HCT116 (cell line): ENCODE data around the gene HPCAL4. TPM values are rescaled to one million over a fixed set of nuclear protein-coding genes. Genes with fewer than 3 reads are reported as not detected.

Experiments used
- ATAC-seq: fragments of 200-7000 bp; cut with Tn5 transposase; 2 replicates; pipeline ENCODE4 v1.9.1; 2020; ENCODE audit warnings: mild to moderate bottlenecking, moderate library complexity
- BruUV-seq: library from RNA; stranded (reverse); fragments of 400-500 nt; replicated peaks from 2 replicates; lab custom pipeline; 2021; lab: Mats Ljungman, UMichigan
- CTCF ChIA-PET: fragments of 300-600 bp; sonication (Branson Sonifier 250); formaldehyde crosslinking; loops from one replicate; lab custom pipeline; 2021; ENCODE audit warnings: antibody characterized with exemption; lab: Charles Lee
- POLR2A ChIA-PET: fragments of 300-600, 350-600 bp; sonication (Branson Sonifier 250); formaldehyde crosslinking; loops from one replicate; lab custom pipeline; 2021; ENCODE audit warnings: antibody characterized with exemption; lab: Charles Lee
- RAD21 ChIA-PET, 2 experiments: fragments of 300-600 bp; sonication (Branson Sonifier 250); formaldehyde crosslinking; loops; one replicate each; lab custom pipeline; 2023; ENCODE audit warnings: low total read pairs in 2 of 2; ENCODE audit not compliant: uncharacterized antibody in 2 of 2, unreplicated experiment in 2 of 2, low non-redundant PET in 1 of 2; lab: Charles Lee
- DNase-seq: peaks from one replicate; pipeline ENCODE4 v3.0.0-alpha.2; 2010; ENCODE audit warnings: low read depth, low spot score
- H2AFZ ChIP-seq: fragments of 200-600 bp; shearing (Covaris generic), sonication (generic); 2 replicates; pipeline ENCODE4 v1.6.1; 2017; ENCODE audit warnings: low read depth, mixed run types, mixed read lengths, antibody characterized with exemption, low read length; ENCODE audit not compliant: poor library complexity, severe bottlenecking
- H3K27ac ChIP-seq: 2 replicates; pipeline ENCODE4 v1.5.1; 2012; ENCODE audit warnings: low read depth, low read length
- H3K27me3 ChIP-seq: fragments of 200-600 bp; sonication (generic); 2 replicates; pipeline ENCODE4 v1.6.1; 2016; ENCODE audit warnings: mixed run types, low read length, mixed read lengths; ENCODE audit not compliant: insufficient read depth
- H3K36me3 ChIP-seq, 2 experiments: fragments of 200-500 bp in 1 of 2; fragments of 200-600 bp in 1 of 2; sonication (Bioruptor generic) in 1 of 2; sonication (generic) in 1 of 2; 2 replicates each; pipeline versions ENCODE4 v1.5.1 to v1.6.1; 2014 to 2016; ENCODE audit warnings: low read length in 2 of 2, inconsistent platforms in 1 of 2, mixed read lengths in 1 of 2, mixed run types in 1 of 2; ENCODE audit not compliant: insufficient read depth in 2 of 2, control insufficient read depth in 1 of 2
- H3K4me1 ChIP-seq, 2 experiments: fragments of 200-600 bp in 1 of 2; sonication (generic) in 1 of 2; 2 replicates each; pipeline versions ENCODE4 v1.5.1 to v1.6.1; 2012 to 2017; ENCODE audit warnings: low read length in 2 of 2, inconsistent platforms in 1 of 2, mild to moderate bottlenecking in 1 of 2, mixed read lengths in 1 of 2, mixed run types in 1 of 2, moderate library complexity in 1 of 2; ENCODE audit not compliant: insufficient read depth in 2 of 2, control insufficient read depth in 1 of 2
- H3K4me2 ChIP-seq: fragments of 200-600 bp; sonication (generic); 2 replicates; pipeline ENCODE4 v1.6.1; 2017; ENCODE audit warnings: mixed run types, low read length, mixed read lengths
- H3K4me3 ChIP-seq, 2 experiments: fragments of 200-600 bp in 1 of 2; sonication (generic) in 1 of 2; replicated peaks in 1 of 2; 2 replicates each; pipeline ENCODE4 v1.5.1; 2011 to 2016; ENCODE audit warnings: low read length in 2 of 2, control low read depth in 1 of 2, low read depth in 1 of 2, mild to moderate bottlenecking in 1 of 2, mixed read lengths in 1 of 2, mixed run types in 1 of 2
- H3K79me2 ChIP-seq: fragments of 200-600 bp; sonication (generic); 2 replicates; pipeline ENCODE4 v1.6.1; 2017; ENCODE audit warnings: mild to moderate bottlenecking, mixed run types, low read length, moderate library complexity, mixed read lengths; ENCODE audit not compliant: insufficient read depth
- H3K9ac ChIP-seq: fragments of 200-600 bp; sonication (generic); 2 replicates; pipeline ENCODE4 v1.6.1; 2016; ENCODE audit warnings: low read length, mixed read lengths
- H3K9me2 ChIP-seq: fragments of 200-600 bp; sonication (generic), shearing (Covaris generic); 2 replicates; pipeline ENCODE4 v1.6.1; 2017; ENCODE audit warnings: mixed run types, mild to moderate bottlenecking, moderate library complexity; ENCODE audit not compliant: insufficient read depth
- H3K9me3 ChIP-seq, 2 experiments: fragments of 200-500 bp in 1 of 2; fragments of 200-600 bp in 1 of 2; sonication (Bioruptor generic) in 1 of 2; sonication (generic) in 1 of 2; 2 replicates each; pipeline ENCODE4 v1.6.1; 2014 to 2017; ENCODE audit warnings: low read length in 2 of 2, mixed read lengths in 2 of 2, inconsistent platforms in 1 of 2, low read depth in 1 of 2, mild to moderate bottlenecking in 1 of 2, mixed run types in 1 of 2, moderate library complexity in 1 of 2; ENCODE audit not compliant: control insufficient read depth in 1 of 2, insufficient read depth in 1 of 2
- H4K20me1 ChIP-seq: fragments of 200-600 bp; sonication (generic), shearing (Covaris generic); 2 replicates; pipeline ENCODE4 v1.6.1; 2017; ENCODE audit warnings: mixed run types, mild to moderate bottlenecking, moderate library complexity; ENCODE audit not compliant: insufficient read depth
- CBX3 ChIP-seq: IDR thresholded peaks from 2 replicates; pipeline ENCODE4 v1.6.1; 2012; ENCODE audit warnings: low read depth
- EGR1 ChIP-seq: IDR thresholded peaks from 2 replicates; pipeline ENCODE4 v1.6.1; 2012; ENCODE audit warnings: low read depth
- EZH2 ChIP-seq: fragments of 200-600 bp; sonication (generic); IDR thresholded peaks from 2 replicates; pipeline ENCODE4 v1.6.1; 2017; ENCODE audit warnings: antibody characterized with exemption, mixed run types
- FOSL1 ChIP-seq: IDR thresholded peaks from 2 replicates; pipeline ENCODE4 v1.6.1; 2012; ENCODE audit warnings: low read depth
- SRF ChIP-seq: IDR thresholded peaks from 2 replicates; pipeline ENCODE4 v1.6.1; 2012; ENCODE audit warnings: low read depth
- YY1 ChIP-seq: IDR thresholded peaks from 2 replicates; pipeline ENCODE4 v1.6.1; 2011; ENCODE audit warnings: low read length, low read depth, moderate library complexity, mild to moderate bottlenecking; ENCODE audit not compliant: insufficient replicate concordance; ENCODE audit errors: extremely low read depth
- intact Hi-C: fragments of 100-400 bp; cut with micrococcal nuclease; formaldehyde crosslinking; loops from 2 replicates; pipeline ENCODE4 v1.10.0; 2022
- total RNA-seq: library from RNA; stranded (reverse); gene quantifications from one replicate; pipeline ENCODE4 v1.2.1, GENCODE V29; 2021; ENCODE audit not compliant: unreplicated experiment
- TF ChIP-seq, protein P1 (sequence below): IDR thresholded peaks from 2 replicates; pipeline ENCODE4 v1.6.1; 2012
- TF ChIP-seq, protein P2 (sequence below): IDR thresholded peaks from 2 replicates; pipeline ENCODE4 v1.6.1; 2012; ENCODE audit warnings: low read depth

Gene HPCAL4
- total RNA-seq, 1 experiment from 2014 or later = 5.2 TPM

DNA sequence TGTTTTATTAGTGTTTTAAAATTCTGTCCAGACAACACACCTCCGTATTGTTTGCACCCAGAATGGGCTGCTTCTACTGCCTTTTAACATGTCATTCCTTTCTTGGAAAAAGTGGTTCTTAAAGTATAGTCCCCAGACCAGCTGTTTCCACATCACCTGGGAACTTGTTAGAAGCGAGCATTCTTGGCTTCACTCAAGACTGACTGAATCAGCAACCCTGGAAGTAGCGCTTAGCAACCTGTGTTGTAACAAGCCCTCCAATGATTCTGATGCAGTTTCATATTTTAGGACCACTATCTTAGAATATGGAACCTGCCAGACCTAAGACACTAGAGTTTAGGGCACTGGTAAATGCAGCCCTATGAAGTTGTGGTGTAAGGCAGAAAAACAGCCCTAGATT, 41.5 kb upstream of the HPCAL4 start:
- Histone ChIP-seq H3K27me3 (peaks cover 19% of the 10 kb centered on the region), H3K27ac (no peak overlapping the region), H3K9me2 (no peaks in the 10 kb centered on the region), H3K4me2 (no peak overlapping the region), H3K9ac (no peak overlapping the region), H3K9me3 (no peaks in the 10 kb centered on the region), H3K36me3 (no peaks in the 10 kb centered on the region), H3K4me1 (no peaks in the 10 kb centered on the region), H3K79me2 (no peaks in the 10 kb centered on the region), H2AFZ (no peak overlapping the region), H3K4me3 (no peak overlapping the region), H4K20me1 (no peaks in the 10 kb centered on the region)
- TF ChIP-seq, protein P1, sequence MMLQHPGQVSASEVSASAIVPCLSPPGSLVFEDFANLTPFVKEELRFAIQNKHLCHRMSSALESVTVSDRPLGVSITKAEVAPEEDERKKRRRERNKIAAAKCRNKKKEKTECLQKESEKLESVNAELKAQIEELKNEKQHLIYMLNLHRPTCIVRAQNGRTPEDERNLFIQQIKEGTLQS = no peak
- TF ChIP-seq EZH2 (no peak), YY1 (no peak), EGR1 (no peak), CBX3 (no peak), FOSL1 (no peak), SRF (no peak)
- TF ChIP-seq, protein P2, sequence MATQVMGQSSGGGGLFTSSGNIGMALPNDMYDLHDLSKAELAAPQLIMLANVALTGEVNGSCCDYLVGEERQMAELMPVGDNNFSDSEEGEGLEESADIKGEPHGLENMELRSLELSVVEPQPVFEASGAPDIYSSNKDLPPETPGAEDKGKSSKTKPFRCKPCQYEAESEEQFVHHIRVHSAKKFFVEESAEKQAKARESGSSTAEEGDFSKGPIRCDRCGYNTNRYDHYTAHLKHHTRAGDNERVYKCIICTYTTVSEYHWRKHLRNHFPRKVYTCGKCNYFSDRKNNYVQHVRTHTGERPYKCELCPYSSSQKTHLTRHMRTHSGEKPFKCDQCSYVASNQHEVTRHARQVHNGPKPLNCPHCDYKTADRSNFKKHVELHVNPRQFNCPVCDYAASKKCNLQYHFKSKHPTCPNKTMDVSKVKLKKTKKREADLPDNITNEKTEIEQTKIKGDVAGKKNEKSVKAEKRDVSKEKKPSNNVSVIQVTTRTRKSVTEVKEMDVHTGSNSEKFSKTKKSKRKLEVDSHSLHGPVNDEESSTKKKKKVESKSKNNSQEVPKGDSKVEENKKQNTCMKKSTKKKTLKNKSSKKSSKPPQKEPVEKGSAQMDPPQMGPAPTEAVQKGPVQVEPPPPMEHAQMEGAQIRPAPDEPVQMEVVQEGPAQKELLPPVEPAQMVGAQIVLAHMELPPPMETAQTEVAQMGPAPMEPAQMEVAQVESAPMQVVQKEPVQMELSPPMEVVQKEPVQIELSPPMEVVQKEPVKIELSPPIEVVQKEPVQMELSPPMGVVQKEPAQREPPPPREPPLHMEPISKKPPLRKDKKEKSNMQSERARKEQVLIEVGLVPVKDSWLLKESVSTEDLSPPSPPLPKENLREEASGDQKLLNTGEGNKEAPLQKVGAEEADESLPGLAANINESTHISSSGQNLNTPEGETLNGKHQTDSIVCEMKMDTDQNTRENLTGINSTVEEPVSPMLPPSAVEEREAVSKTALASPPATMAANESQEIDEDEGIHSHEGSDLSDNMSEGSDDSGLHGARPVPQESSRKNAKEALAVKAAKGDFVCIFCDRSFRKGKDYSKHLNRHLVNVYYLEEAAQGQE = no peak
- intact Hi-C loops = no loop called here
- POLR2A ChIA-PET = no interaction called here
- ATAC-seq (no peak), DNase-seq (no peak)
- no TSS peak for BruUV-seq
- CTCF ChIA-PET = no interaction called here
- RAD21 ChIA-PET = no interaction called here
